Activated naive CD4-positive, alpha-beta T cell treated with anti-CD3 and anti-CD28 coated beads for 36 hours (primary cell): ENCODE data around the gene ZDHHC24. TPM values are rescaled to one million over a fixed set of nuclear protein-coding genes. Genes with fewer than 3 reads are reported as not detected.

ENCODE experiments used
- CTCF ChIA-PET: fragments of 350-600 bp; sonication (Branson Sonifier 250); formaldehyde crosslinking; loops from one replicate; lab custom pipeline; 2021; ENCODE audit warnings: antibody characterized with exemption; lab: Charles Lee
- DNase-seq: peaks from one replicate; pipeline ENCODE4 v3.0.0-alpha.2; 2020
- H3K27ac Mint-ChIP-seq: one replicate; pipeline ENCODE4 v1.8.0; 2021; ENCODE audit warnings: mild to moderate bottlenecking, mixed read lengths
- H3K27me3 Mint-ChIP-seq: one replicate; pipeline ENCODE4 v1.8.0; 2021; ENCODE audit warnings: low read depth, mixed read lengths
- H3K36me3 Mint-ChIP-seq: one replicate; pipeline ENCODE4 v1.8.0; 2021; ENCODE audit warnings: low read depth, mixed read lengths
- H3K4me1 Mint-ChIP-seq: one replicate; pipeline ENCODE4 v1.8.0; 2021; ENCODE audit warnings: low read depth, mixed read lengths
- H3K4me3 Mint-ChIP-seq: one replicate; pipeline ENCODE4 v1.8.0; 2021; ENCODE audit warnings: mild to moderate bottlenecking, moderate library complexity, mixed read lengths
- H3K9me3 Mint-ChIP-seq: one replicate; pipeline ENCODE4 v1.8.0; 2021; ENCODE audit warnings: mixed read lengths
- intact Hi-C: fragments of 100-400 bp; cut with micrococcal nuclease; formaldehyde crosslinking; loops from one replicate; pipeline ENCODE4 v1.15.1; 2023
- total RNA-seq, 2 experiments: library from RNA; stranded (reverse); gene quantifications; one replicate each; pipeline ENCODE4 v1.2.3, GENCODE V29; 2021

ZDHHC24 gene
- total RNA-seq, 2 experiments from 2014 or later, result 11.5 to 13.4 TPM

GRCh38 chr11:66473608-66474515 lies 72.0 kb downstream of the ZDHHC24 start:
- H3K27ac Mint-ChIP-seq, result no peak overlapping the region

GRCh38 chr11:66473167-66473566 lies 72.7 kb downstream of the ZDHHC24 start:
- peaks cover 3% of the 10 kb centered on the region for H3K4me1 Mint-ChIP-seq
- no peak for DNase-seq

More at GRCh38 chr11:66473608-66474515, 72.0 kb downstream of the ZDHHC24 start:
- CTCF ChIA-PET, result no interaction called here
- no peaks in the 10 kb centered on the region for H3K9me3 Mint-ChIP-seq
- peaks cover 3% of the 10 kb centered on the region for H3K4me1 Mint-ChIP-seq
- H3K27me3 Mint-ChIP-seq, result no peaks in the 10 kb centered on the region
- no peak overlapping the region for H3K4me3 Mint-ChIP-seq
- intact Hi-C loops, result no loop called here
- H3K36me3 Mint-ChIP-seq, result no peaks in the 10 kb centered on the region
- DNase-seq, result no peak

GRCh38 chr11:66472054-66472453 lies 73.8 kb downstream of the ZDHHC24 start:
- DNase-seq, result no peak
- Mint-ChIP-seq H3K36me3 (no peaks in the 10 kb centered on the region), H3K4me3 (no peak overlapping the region), H3K4me1 (peaks cover 12% of the 10 kb centered on the region), H3K9me3 (no peaks in the 10 kb centered on the region), H3K27me3 (no peaks in the 10 kb centered on the region), H3K27ac (no peak overlapping the region)
- CTCF ChIA-PET, result no interaction called here
- intact Hi-C loops, result no loop called here

More at GRCh38 chr11:66473167-66473566, 72.7 kb downstream of the ZDHHC24 start:
- intact Hi-C loops, result no loop called here
- H3K27ac Mint-ChIP-seq, result no peak overlapping the region
- H3K9me3 Mint-ChIP-seq, result no peaks in the 10 kb centered on the region
- H3K27me3 Mint-ChIP-seq, result no peaks in the 10 kb centered on the region
- no peaks in the 10 kb centered on the region for H3K36me3 Mint-ChIP-seq
- no peak overlapping the region for H3K4me3 Mint-ChIP-seq
- CTCF ChIA-PET, result no interaction called here

GRCh38 chr11:66471142-66471541 lies 74.7 kb downstream of the ZDHHC24 start:
- H3K9me3 Mint-ChIP-seq, result no peaks in the 10 kb centered on the region
- no peaks in the 10 kb centered on the region for H3K27me3 Mint-ChIP-seq
- no peaks in the 10 kb centered on the region for H3K36me3 Mint-ChIP-seq
- CTCF ChIA-PET, result no interaction called here
- H3K4me1 Mint-ChIP-seq, result peaks cover 17% of the 10 kb centered on the region
- H3K27ac Mint-ChIP-seq, result no peak overlapping the region
- intact Hi-C loops, result no loop called here
- no peak overlapping the region for H3K4me3 Mint-ChIP-seq
- DNase-seq, result no peak

Other genes starting within 250 kb of the ZDHHC24 start
- gene CD248, start 229.0 kb downstream of the ZDHHC24 start, total RNA-seq, result under 1 TPM; 0.15 to 0.26 TPM
- 1 to 10 TPM; 2.0 to 2.6 TPM for gene RIN1, start 209.6 kb downstream of the ZDHHC24 start, total RNA-seq
- gene BRMS1, start 200.9 kb downstream of the ZDHHC24 start, total RNA-seq, result 10 to 100 TPM; 24.0 to 25.3 TPM
- gene B4GAT1, start 198.4 kb downstream of the ZDHHC24 start, total RNA-seq, result 1 to 10 TPM; 5.4 to 5.8 TPM
- gene SLC29A2, start 174.3 kb downstream of the ZDHHC24 start, total RNA-seq, result 1 to 10 TPM; 6.6 to 7.4 TPM
- not detected for gene NPAS4, start 125.0 kb downstream of the ZDHHC24 start, total RNA-seq
- gene MRPL11, start 107.2 kb downstream of the ZDHHC24 start, total RNA-seq, result 100 to 1,000 TPM; 143 to 144 TPM
- 1 to 10 TPM; 2.3 to 2.4 TPM for gene PELI3, start 79.1 kb downstream of the ZDHHC24 start, total RNA-seq
- 10 to 100 TPM; 73.8 to 80.1 TPM for gene DPP3, start 65.6 kb downstream of the ZDHHC24 start, total RNA-seq
- gene BBS1, start 35.4 kb downstream of the ZDHHC24 start, total RNA-seq, result 10 to 100 TPM; 10.1 to 10.9 TPM
- under 1 TPM in 1 of 2 experiments, not detected in 1; 0.07 TPM for gene ACTN3, start 855 bp upstream of the ZDHHC24 start, total RNA-seq
- gene CTSF, start 22.6 kb upstream of the ZDHHC24 start, total RNA-seq, result under 1 TPM; 0.64 to 0.96 TPM
- gene CCDC87, start 47.0 kb upstream of the ZDHHC24 start, total RNA-seq, result under 1 TPM; 0.07 to 0.12 TPM
- 10 to 100 TPM; 22.6 to 22.8 TPM for gene CCS, start 47.1 kb upstream of the ZDHHC24 start, total RNA-seq
- 100 to 1,000 TPM; 160 to 173 TPM for gene RBM14, start 70.6 kb upstream of the ZDHHC24 start, total RNA-seq
- 10 to 100 TPM; 85.9 to 98.1 TPM for gene RBM4, start 92.7 kb upstream of the ZDHHC24 start, total RNA-seq
- 10 to 100 TPM; 10.9 to 11.7 TPM for gene RBM4B, start 131.8 kb upstream of the ZDHHC24 start, total RNA-seq
- gene SPTBN2, start 183.2 kb upstream of the ZDHHC24 start, total RNA-seq, result 1 to 10 TPM; 1.8 to 3.0 TPM